AG09319 (cell line): ENCODE measurements around the gene TRIM38.

Experiments used
- DNase-seq: peaks from one replicate; pipeline ENCODE4 v3.0.0-alpha.2; 2010; ENCODE audit warnings: low read depth; ENCODE audit errors: extremely low read depth
- TF ChIP-seq, protein P1 (sequence below): IDR thresholded peaks from 2 replicates; pipeline ENCODE4 v1.5.1; 2011; ENCODE audit warnings: low read depth, mild to moderate bottlenecking, inconsistent platforms, low read length, moderate library complexity

The TRIM38 gene

DNA sequence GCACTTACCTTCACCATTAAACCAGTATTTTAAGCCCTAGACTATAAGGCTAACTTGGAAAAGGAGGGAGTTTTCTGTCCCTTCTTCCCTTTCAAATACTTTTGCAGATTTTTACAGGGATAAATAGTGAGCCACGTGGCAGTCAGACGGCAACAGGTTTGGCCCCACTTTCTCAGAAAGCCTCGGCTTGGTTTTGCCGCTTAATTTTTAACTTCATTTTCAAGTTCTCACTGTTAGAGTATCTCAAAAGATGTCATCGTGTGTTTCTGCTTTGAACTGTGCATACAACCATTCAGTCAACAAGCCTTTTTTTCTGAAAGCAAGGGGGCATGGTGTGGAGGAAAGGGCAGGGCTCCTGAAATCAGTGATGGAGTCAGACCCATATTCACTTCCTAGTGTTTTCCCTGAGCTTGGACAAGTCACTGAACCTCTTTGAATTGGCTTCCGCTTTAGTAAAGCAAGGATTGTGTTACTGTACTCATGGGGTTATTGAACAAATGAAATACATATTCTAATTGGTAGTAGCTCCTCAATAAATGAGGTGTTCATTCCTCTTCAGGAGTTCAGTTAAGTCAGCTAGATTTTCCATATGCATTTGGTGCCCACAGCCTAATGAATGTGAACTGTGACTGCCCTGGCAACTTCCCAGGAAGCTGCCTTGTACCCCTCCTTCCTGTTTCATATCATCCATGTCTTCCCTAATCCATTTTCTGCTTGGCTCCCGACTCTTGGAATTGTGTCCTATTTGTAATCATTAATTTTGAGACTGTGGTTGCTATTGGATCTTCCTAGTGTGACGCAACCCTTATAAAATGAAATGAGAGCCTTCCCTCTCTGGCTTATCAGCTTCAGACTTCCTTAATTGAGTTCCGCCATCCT is 31.8 kb upstream of the TRIM38 start, which contains the start of gene SLC17A2:
Gene SLC17A2 (minus strand): TSS at position 160 of the 879 bp plus-strand sequence. CDS start 4,895 bp downstream, outside the sequence.
- TF ChIP-seq, protein P1, sequence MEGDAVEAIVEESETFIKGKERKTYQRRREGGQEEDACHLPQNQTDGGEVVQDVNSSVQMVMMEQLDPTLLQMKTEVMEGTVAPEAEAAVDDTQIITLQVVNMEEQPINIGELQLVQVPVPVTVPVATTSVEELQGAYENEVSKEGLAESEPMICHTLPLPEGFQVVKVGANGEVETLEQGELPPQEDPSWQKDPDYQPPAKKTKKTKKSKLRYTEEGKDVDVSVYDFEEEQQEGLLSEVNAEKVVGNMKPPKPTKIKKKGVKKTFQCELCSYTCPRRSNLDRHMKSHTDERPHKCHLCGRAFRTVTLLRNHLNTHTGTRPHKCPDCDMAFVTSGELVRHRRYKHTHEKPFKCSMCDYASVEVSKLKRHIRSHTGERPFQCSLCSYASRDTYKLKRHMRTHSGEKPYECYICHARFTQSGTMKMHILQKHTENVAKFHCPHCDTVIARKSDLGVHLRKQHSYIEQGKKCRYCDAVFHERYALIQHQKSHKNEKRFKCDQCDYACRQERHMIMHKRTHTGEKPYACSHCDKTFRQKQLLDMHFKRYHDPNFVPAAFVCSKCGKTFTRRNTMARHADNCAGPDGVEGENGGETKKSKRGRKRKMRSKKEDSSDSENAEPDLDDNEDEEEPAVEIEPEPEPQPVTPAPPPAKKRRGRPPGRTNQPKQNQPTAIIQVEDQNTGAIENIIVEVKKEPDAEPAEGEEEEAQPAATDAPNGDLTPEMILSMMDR = no peak
- DNase-seq = no peak

DNA sequence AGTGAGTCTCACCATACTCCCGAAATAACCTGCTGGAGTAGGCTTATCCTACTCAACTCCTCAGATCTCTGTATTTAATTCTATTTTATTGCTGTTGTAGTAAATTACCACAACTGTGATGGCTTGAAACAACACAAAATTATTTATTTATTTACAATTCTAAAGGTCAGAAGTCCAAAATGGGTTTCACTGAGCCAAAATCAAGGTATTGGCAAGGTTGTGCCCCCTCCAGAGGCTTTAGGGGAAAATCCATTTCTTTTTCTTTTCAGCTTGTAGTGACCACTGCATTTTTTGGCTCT is 31.2 kb upstream of the TRIM38 start:
- no peak for DNase-seq
- TF ChIP-seq, protein P1 = no peak

DNA sequence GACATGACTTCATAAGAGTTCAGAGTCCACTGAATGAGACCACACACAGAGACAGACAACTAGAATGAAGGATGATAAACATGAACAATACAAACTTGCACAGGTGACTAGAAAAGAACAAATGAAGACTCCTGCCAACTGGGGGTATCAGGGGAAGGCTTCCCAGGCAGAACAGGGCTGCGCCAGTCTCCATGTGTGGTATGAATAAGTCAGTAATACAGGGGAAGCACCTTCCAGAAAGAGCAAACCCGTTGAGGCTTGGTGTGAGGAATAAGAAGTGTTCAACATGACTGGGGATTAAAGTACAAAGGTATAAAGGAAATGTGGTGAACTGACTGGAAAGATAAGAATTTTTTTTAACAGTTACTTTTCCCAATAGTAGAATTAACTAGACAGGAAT is 28.4 kb upstream of the TRIM38 start:
- DNase-seq = no peak
- TF ChIP-seq, protein P1 = no peak

DNA sequence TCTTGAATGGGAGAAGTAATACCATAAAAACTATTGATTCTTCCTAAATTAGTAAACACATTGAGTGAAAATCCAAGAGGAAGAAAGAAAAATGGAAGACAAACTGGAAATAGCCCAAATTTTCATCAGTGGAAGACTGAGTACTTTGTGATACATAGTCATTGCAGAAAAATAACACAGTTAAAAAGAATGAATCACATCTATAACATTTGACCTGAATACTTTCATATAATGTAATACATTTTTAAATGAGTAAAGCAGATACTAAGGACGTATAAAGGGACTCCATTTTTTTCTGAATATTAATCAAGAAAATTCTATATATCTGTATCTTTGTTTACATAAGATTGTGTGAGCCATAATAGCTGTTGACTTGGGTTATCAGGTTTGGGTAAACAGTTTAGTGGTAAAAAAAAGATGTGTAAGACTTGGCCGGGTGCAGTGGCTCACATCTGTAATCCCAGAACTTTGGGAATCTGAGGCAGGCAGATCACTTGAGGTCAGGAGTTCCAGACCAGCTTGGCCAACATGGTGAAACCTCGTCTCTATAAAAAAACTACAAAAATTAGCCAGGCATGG is 27.8 kb upstream of the TRIM38 start:
- DNase-seq = no peak
- TF ChIP-seq, protein P1 = no peak

DNA sequence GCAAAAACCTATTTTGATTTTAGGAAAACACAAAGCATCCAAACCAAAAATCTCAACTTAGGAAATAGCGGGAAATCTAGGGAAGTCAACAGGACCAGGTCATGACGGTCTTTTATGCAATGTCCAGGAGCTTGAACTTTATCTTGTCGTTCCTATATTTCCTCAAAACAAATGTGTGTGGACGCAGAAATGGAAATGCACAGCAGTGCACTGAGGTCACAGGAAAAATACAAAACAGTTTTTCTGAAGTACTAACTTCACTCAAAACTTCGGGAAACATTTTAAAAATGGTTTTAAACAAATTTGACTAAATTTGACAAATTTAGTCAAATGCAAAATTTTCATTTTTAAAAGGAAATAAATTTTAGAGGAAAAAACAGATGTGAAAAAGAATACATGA is 26.6 kb upstream of the TRIM38 start:
- TF ChIP-seq, protein P1 = no peak
- no peak for DNase-seq

DNA sequence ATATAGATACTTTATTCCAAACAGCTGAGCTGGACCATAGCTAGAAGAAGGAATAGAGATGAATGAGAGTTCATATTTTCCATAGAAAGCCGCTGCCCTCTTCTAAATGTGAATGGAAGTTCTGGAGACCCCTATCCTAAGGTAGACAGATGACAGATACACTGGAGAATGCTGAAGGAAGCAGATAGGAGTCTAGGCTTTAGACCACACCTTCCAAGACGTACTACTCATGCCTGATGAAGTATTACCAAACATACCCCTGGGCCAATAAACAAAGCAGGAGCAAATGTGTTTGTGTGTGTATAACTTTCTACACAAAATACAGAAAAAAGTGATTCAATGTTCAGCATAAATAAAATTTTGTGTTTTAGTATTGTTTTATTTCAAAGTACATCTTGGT is 23.0 kb upstream of the TRIM38 start:
- no peak for DNase-seq
- TF ChIP-seq, protein P1 = no peak

DNA sequence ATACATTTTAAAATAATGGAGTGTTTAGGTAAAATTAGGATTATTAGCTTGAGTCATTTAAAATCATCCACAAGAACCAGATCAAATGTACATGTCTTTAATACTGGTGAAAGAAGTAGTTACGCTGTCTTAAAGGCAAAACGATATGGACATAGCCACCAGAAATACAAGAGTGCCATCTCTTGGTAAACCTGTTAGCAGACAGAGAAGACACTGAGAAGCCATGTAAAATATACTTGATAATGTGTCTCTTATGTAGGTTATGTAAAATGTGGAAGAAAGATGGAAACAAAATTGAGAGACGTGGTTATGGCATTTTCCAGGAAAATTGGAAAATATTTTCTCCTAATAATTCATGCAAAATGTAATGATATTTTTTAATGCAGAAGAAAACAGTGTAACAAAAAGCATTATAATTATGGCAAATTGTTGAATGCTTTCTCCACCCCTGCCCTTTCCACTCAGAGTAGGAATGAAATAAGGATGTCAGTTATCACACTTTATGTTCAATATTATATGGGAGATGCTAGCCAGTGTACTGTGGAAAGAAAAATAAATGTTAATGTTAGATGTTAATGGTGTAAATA is 19.9 kb upstream of the TRIM38 start:
- DNase-seq = no peak
- TF ChIP-seq, protein P1 = peak; percentile 62
